GM21390 (cell line): ENCODE measurements around the gene DIP2A.

Experiments
- ATAC-seq: cut with Tn5 transposase; IDR thresholded peaks from one replicate; pipeline ENCODE4 v1.9.1; 2021; ENCODE audit not compliant: unreplicated experiment

Gene DIP2A

DNA sequence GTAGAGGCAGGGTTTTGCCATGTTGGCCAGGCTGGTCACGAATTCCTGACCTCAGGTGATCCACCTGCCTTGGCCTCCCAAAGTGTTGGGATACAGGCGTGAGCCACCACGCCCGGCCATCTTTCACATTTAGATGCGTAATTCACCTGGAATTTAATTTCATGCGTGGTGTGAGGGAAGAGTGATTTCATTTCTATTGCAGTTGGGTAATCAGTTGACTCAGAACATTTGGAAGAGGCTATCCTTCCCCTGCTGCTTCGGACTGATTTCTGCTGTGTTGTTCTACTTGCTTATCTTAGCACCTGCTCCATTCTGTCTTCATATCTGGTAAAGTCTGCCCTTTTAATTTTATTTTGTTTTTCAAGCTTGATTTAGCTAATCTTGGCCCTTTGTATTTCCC, 19.1 kb downstream of the DIP2A start:
- ATAC-seq, result no peak

GRCh38 chr21:46478910-46479309, 20.2 kb downstream of the DIP2A start:
- ATAC-seq, result no peak

DNA sequence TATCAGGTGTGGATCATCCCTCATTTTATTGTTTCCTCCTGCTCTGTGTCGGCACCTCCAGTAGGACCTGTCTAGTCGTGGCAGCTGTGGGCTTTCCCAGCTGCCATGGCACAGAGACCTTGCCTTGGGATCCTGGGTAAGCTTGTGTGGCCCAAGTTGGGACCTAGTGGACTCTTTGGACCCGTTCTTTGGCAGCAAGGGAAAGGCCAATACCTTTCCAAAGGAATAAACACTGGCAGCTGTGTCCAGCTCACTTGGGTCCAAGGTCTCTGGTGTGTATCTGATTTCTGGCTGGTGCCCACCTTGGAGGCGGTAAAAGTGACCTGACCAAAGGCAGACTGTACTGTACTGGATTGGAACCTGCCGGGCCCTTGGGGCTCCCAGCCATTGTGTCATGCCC, 21.8 kb downstream of the DIP2A start:
- ATAC-seq, result no peak

- no peak for ATAC-seq
Measured at GRCh38 chr21:46482225-46482845, 23.6 kb downstream of the DIP2A start.

- no peak for ATAC-seq
Measured at GRCh38 chr21:46482846-46483231, 24.1 kb downstream of the DIP2A start.

DNA sequence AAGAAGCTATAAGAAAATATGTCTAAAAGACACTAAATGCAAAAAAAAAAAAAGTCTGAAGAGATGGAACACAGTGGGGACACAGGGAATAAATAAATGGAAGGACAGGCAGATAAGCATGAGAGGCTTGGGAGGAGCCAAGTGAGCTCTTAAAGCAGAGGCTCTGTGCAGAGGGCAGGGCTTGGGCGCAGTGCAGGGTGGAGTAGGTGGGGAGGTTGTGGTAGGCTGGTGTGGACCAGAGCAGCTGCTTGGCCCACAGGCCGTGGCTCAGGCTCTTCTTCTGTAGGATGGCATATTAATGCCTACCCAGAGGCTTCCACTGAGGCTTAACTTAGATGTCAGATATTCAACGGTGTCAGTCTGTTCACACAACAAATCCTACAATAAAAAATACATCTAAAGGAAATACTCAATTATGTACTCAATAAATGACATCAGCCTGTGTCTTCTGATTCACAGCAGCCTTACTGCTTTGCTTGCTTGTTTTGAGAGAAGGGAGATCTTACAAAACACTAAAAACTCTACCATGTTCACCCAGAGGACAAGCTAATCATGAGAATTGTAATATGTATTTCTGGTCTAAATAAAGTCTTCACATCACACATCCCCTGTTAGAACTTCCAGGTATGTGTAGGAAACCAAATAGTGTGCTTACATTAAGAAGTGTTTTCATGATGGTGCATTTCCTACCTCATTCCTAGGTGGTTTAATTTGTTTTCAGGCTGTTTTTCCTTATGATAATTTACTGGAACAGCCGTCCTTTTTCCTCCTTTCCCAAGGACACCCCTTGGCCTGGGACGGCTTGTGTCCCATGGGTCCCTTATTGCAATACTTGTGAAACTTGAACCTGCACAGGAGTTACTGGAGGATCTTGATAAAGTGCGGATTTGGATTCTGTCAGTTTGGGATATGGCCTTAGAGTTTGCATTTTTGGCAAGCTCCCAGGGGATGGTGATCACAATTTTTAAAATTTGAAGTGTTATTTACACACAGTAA, 24.9 kb downstream of the DIP2A start:
- ATAC-seq, result no peak

GRCh38 chr21:46486481-46487126, 27.9 kb downstream of the DIP2A start:
- ATAC-seq, result no peak

- no peak for ATAC-seq
Measured at GRCh38 chr21:46489162-46489663, 30.5 kb downstream of the DIP2A start.

DNA sequence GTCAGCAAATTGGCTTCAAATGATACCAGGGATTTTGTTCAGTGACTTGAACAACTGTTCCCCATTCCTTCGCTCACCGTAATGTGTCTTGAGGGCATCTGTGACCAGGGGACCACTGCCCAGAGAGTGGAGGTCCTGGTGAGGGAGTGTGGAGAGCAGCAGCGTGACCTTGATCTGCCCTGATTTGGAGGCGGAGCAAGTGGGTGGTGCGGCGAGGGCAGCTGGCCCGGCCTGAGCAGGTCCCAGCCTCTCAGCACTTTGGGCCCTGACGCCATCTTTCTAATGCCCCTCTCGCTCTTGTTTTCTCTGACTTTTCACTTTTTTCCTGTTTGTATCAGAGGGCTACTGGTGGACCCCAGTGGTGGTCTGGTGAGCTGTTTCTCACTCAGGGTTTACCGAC, 31.1 kb downstream of the DIP2A start:
- ATAC-seq, result no peak

- ATAC-seq, result no peak
Measured at GRCh38 chr21:46491553-46491952, 32.9 kb downstream of the DIP2A start.

- ATAC-seq, result no peak
Measured at GRCh38 chr21:46492851-46493250, 34.2 kb downstream of the DIP2A start.

GRCh38 chr21:46493828-46494227, 35.1 kb downstream of the DIP2A start:
- no peak for ATAC-seq

DNA sequence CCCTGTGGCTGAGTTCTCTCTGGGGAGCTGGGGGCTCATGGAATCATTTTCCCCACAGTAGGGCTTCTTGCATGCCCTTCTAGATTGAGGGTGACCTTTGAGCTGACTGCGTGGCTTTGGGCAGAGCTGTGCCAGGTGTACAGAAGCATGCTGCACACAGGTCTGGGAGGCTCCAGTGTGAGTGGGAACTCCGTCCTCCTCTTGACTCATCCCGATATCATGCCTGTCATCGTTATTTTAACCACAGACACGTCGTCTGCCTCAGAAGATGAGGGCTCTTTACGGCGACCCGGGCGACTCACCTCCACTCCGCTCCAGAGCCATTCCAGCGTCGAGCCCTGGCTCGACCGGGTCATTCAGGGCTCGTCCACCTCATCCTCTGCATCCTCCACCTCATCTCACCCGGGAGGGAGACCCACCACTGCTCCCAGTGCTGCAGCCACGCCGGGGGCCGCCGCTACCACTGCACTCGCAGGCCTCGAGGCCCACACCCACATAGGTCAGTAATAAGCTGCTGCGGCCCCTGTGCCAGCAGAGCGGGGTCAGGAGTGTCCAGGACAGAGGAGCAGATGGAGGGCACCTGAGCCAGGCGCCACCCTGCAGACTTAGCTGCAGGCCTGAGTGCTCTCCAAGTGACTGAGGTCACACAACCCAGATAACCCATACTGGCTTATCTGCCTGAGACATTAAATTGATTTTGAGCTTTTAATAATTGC, 39.8 kb downstream of the DIP2A start:
- ATAC-seq, result no peak

DNA sequence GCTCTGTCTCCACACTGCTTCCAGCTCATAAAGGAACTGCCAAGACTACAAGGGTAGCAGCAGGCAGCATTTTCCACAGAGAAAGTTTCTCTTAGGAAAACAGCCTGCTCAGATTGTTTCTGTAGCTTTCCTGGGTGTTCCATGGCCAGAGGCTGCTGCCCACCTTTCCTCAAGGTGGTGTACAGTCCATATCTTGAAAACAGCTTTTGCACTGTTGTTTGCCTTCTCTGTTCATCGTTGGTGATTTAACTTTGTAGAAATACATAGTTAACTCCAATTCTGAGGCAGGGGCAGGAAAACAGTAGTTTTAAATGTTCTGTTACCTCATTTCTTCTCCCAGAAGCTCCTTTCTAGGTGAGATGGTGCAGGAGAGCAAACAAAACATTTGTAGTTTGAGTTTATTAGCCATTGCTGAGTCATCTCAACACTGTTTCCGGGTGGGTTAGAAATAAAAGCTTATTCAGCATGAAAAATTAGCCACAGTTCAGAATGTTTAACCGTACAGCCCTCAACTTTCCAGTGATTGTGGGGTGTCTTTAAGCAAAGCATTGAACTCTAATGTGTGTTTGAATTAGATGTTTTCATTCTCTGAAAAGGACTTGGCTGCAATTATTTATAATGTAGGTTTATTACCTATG, 41.7 kb downstream of the DIP2A start:
- no peak for ATAC-seq

DNA sequence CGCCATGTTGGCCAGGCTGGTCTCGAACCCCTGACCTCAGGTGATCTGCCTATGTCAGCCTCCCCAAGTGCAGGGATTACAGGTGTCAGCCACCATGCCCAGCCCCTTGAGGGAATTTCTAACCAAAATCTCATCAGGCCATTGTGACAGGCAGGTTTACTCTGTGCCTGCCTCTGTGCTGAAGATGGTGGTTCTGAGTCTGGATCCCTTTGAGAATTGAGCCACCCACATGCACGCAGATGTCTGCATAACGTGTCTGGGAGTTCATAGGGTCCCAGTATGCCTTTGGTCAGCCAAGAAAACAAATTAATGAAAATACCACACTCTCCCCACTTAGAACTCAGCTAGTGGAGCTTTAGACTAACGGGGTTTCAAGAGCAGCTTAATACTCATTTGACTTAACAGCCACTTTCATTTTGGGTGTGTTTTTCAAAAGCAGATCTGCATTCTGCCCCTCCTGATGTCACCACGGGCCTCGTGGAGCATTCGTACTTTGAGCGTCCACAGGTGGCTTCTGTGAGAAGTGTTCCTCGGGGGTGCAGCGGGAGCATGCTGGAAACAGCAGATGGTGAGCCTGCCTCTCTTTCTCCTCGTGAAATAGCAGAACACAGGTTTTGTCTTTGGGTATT, 45.3 kb downstream of the DIP2A start:
- ATAC-seq, result no peak

GRCh38 chr21:46504666-46505065, 46.0 kb downstream of the DIP2A start:
- ATAC-seq, result no peak

- ATAC-seq, result no peak
Measured at GRCh38 chr21:46507562-46507961, 48.9 kb downstream of the DIP2A start.

GRCh38 chr21:46509741-46510502, 51.2 kb downstream of the DIP2A start:
- ATAC-seq, result no peak

DNA sequence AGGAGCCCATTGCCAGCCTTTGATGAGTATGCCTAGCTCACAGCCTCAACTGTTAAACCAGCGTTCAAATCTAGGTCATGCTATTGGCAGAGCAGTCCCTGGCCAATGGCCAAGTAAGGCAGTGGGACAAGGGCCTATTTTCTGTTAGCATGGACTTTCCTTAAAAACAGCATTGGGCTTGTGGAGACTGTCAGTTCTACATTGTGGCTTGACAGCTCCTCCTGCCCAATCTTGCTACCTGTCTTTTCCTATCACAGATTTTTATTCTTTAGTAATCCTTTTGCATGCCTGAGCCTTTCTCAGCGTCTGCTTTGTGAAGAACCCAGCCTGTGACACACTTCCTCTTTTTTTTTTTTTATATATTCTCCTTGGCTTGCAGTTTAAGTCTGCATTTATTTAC, 56.4 kb downstream of the DIP2A start:
- ATAC-seq, result no peak
